HEK293 (cell line): ENCODE results near the gene IMMP2L.
A peak's percentile ranks its signal among the peaks of the same experiment; 100 is the strongest.

ENCODE experiments used
- CTCF ChIA-PET: fragments of 350-600 bp; formaldehyde crosslinking; extraction: SDS; loops from one replicate; lab custom pipeline; 2021; ENCODE audit warnings: antibody characterized with exemption; lab: Yijun Ruan, JAX
- POLR2A ChIA-PET: fragments of 300-600 bp; formaldehyde crosslinking; extraction: SDS; loops from one replicate; lab custom pipeline; 2020; ENCODE audit warnings: antibody characterized with exemption, inconsistent platforms; lab: Yijun Ruan, JAX
- H3K27ac ChIP-seq: fragments of 200-500 bp; sonication (Bioruptor generic); 2 replicates; pipeline ENCODE4 v1.5.1; 2014; ENCODE audit warnings: low read depth, low read length, control low read depth, inconsistent platforms; ENCODE audit errors: extremely low read depth
- H3K36me3 ChIP-seq, 2 experiments: fragments of 200-500 bp in 1 of 2; sonication (Bioruptor generic) in 1 of 2; 1 replicate in 1 of 2; 2 replicates in 1 of 2; pipeline ENCODE4 v1.5.1; 2014 to 2017; ENCODE audit warnings: inconsistent platforms in 2 of 2, low read length in 2 of 2; ENCODE audit not compliant: control insufficient read depth in 2 of 2, insufficient read depth in 1 of 2
- H3K4me1 ChIP-seq: fragments of 200-500 bp; sonication (Bioruptor generic); 2 replicates; pipeline ENCODE4 v1.5.1; 2014; ENCODE audit warnings: mild to moderate bottlenecking, low read length, inconsistent platforms; ENCODE audit not compliant: control insufficient read depth, insufficient read depth
- H3K4me3 ChIP-seq: 2 replicates; pipeline ENCODE4 v1.5.1; 2011; ENCODE audit warnings: low read depth, mild to moderate bottlenecking, control low read depth, low read length, moderate library complexity
- H3K9me3 ChIP-seq: fragments of 200-500 bp; sonication (Bioruptor generic); 2 replicates; pipeline ENCODE4 v1.5.1; 2014; ENCODE audit warnings: low read depth, low read length, inconsistent platforms; ENCODE audit not compliant: control insufficient read depth, insufficient read depth
- REPIN1 ChIP-seq: fragments of 450-650 bp; formaldehyde crosslinking; IDR thresholded peaks from 2 replicates; pipeline ENCODE4 v1.5.1; 2017; ENCODE audit warnings: missing biosample characterization, missing genetic modification characterization, low read depth
- WT1 ChIP-seq: fragments of 450-650 bp; formaldehyde crosslinking; IDR thresholded peaks from 2 replicates; pipeline ENCODE4 v1.5.1; 2016; ENCODE audit warnings: missing biosample characterization, missing genetic modification characterization
- ZBTB21 ChIP-seq: fragments of 450-650 bp; formaldehyde crosslinking; IDR thresholded peaks from 2 replicates; pipeline ENCODE4 v1.5.1; 2017; ENCODE audit warnings: missing biosample characterization, missing genetic modification characterization
- ZEB2 ChIP-seq: fragments of 450-650 bp; formaldehyde crosslinking; IDR thresholded peaks from 2 replicates; pipeline ENCODE4 v1.5.1; 2016; ENCODE audit warnings: missing biosample characterization, missing genetic modification characterization
- ZNF274 ChIP-seq, 2 experiments: fragments of 200-500 bp in 1 of 2; fragments of 450-650 bp in 1 of 2; sonication (Bioruptor generic) in 1 of 2; formaldehyde crosslinking in 1 of 2; IDR thresholded peaks; 2 replicates each; pipeline versions ENCODE4 v1.5.1 to v1.6.1; 2014 to 2016; ENCODE audit warnings: borderline replicate concordance in 1 of 2, inconsistent platforms in 1 of 2, low read length in 1 of 2, missing biosample characterization in 1 of 2, missing genetic modification characterization in 1 of 2
- ZNF416 ChIP-seq: fragments of 450-650 bp; formaldehyde crosslinking; IDR thresholded peaks from 2 replicates; pipeline ENCODE4 v1.5.1; 2016; ENCODE audit warnings: missing biosample characterization, missing genetic modification characterization
- ZNF501 ChIP-seq: fragments of 450-650 bp; formaldehyde crosslinking; IDR thresholded peaks from 2 replicates; pipeline ENCODE4 v1.5.1; 2016; ENCODE audit warnings: missing biosample characterization, missing genetic modification characterization
- ZNF544 ChIP-seq: fragments of 450-650 bp; formaldehyde crosslinking; IDR thresholded peaks from 2 replicates; pipeline ENCODE4 v1.5.0; 2017; ENCODE audit warnings: missing biosample characterization, missing genetic modification characterization
- ZNF561 ChIP-seq: fragments of 450-650 bp; IDR thresholded peaks from 2 replicates; pipeline ENCODE4 v1.5.1; 2018; ENCODE audit warnings: missing biosample characterization, missing genetic modification characterization, borderline replicate concordance
- ZNF585B ChIP-seq: fragments of 450-650 bp; formaldehyde crosslinking; IDR thresholded peaks from 2 replicates; pipeline ENCODE4 v1.5.1; 2016; ENCODE audit warnings: missing biosample characterization, missing genetic modification characterization
- ZSCAN23 ChIP-seq: fragments of 450-650 bp; formaldehyde crosslinking; IDR thresholded peaks from 2 replicates; pipeline ENCODE4 v1.5.1; 2016; ENCODE audit warnings: missing biosample characterization, missing genetic modification characterization
- TF ChIP-seq, protein P1 (sequence below): fragments of 450-650 bp; formaldehyde crosslinking; IDR thresholded peaks from 2 replicates; pipeline ENCODE4 v1.5.1; 2016; ENCODE audit warnings: missing biosample characterization, missing genetic modification characterization, low read depth
- TF ChIP-seq, protein P2 (sequence below): fragments of 450-650 bp; formaldehyde crosslinking; IDR thresholded peaks from 2 replicates; pipeline ENCODE4 v1.5.1; 2016; ENCODE audit warnings: missing biosample characterization, missing genetic modification characterization
- TF ChIP-seq, protein P3 (sequence below): fragments of 450-650 bp; formaldehyde crosslinking; IDR thresholded peaks from 2 replicates; pipeline ENCODE4 v1.5.1; 2017; ENCODE audit warnings: missing biosample characterization, missing genetic modification characterization
- TF ChIP-seq, protein P4 (sequence below): fragments of 450-650 bp; formaldehyde crosslinking; IDR thresholded peaks from 2 replicates; pipeline ENCODE4 v1.5.1; 2016; ENCODE audit warnings: missing biosample characterization, missing genetic modification characterization
- TF ChIP-seq, protein P5 (sequence below): fragments of 450-650 bp; formaldehyde crosslinking; IDR thresholded peaks from 2 replicates; pipeline ENCODE4 v1.5.1; 2016; ENCODE audit warnings: missing biosample characterization, missing genetic modification characterization, low read depth
- TF ChIP-seq, protein P6 (sequence below): fragments of 450-650 bp; formaldehyde crosslinking; IDR thresholded peaks from 2 replicates; pipeline ENCODE4 v1.5.1; 2017; ENCODE audit warnings: missing biosample characterization, missing genetic modification characterization

Gene IMMP2L

DNA sequence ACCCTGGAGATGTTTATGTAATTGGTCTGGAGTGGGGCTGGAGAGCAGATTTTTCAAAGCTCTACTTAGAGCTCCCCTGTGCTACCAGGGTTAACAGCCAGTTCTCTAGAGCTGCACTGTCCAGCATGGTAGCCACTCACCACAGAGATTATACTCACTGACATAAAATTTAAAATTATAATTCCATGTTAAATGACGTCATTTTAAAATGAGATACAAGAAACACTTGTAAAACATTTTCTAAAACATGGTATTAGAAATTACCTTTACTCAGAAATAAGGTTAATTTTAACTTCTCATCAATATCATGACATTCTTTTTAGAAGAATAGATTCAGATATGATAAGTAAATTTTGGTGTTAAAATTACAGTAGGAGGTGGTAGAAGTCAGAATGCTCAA is 777.5 kb downstream of the IMMP2L start:
- no peaks in the 10 kb centered on the region for H3K9me3 ChIP-seq
- POLR2A ChIA-PET: no interaction called here
- H3K36me3 ChIP-seq: no peaks in the 10 kb centered on the region
- CTCF ChIA-PET: interaction anchor here (0.7 to 1.1 kb wide), 2 partner anchors 9 to 186 kb away, joined by 3 to 4 read pairs; no protein-coding TSS in a partner anchor
- TF ChIP-seq, protein P1, sequence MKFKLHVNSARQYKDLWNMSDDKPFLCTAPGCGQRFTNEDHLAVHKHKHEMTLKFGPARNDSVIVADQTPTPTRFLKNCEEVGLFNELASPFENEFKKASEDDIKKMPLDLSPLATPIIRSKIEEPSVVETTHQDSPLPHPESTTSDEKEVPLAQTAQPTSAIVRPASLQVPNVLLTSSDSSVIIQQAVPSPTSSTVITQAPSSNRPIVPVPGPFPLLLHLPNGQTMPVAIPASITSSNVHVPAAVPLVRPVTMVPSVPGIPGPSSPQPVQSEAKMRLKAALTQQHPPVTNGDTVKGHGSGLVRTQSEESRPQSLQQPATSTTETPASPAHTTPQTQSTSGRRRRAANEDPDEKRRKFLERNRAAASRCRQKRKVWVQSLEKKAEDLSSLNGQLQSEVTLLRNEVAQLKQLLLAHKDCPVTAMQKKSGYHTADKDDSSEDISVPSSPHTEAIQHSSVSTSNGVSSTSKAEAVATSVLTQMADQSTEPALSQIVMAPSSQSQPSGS (tag by site-specific recombination): peak; percentile 85
- TF ChIP-seq, protein P2, sequence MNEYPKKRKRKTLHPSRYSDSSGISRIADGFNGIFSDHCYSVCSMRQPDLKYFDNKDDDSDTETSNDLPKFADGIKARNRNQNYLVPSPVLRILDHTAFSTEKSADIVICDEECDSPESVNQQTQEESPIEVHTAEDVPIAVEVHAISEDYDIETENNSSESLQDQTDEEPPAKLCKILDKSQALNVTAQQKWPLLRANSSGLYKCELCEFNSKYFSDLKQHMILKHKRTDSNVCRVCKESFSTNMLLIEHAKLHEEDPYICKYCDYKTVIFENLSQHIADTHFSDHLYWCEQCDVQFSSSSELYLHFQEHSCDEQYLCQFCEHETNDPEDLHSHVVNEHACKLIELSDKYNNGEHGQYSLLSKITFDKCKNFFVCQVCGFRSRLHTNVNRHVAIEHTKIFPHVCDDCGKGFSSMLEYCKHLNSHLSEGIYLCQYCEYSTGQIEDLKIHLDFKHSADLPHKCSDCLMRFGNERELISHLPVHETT (tag by site-specific recombination): no peak
- H3K4me3 ChIP-seq: no peak overlapping the region
- no peaks in the 10 kb centered on the region for H3K4me1 ChIP-seq
- no peak overlapping the region for H3K27ac ChIP-seq

DNA sequence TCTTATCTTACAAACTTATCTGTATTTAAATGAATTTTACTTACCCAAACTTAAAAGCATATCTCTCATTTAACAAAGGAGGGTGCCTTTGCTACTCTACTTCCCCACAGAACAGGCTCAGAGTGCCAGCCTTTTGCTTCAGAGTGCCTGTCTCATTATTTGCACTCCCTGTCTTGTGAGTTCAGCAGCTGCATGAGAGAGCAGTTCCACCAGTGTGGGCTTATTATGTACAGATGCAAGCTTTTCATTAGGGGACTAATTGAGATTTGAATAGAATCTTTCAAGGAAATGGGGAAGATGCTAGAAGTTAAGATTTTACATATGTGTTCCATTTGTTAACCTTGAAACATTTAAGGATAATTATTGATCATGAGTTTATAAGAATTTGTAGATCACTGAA is 781.6 kb downstream of the IMMP2L start:
- CTCF ChIA-PET: no interaction called here
- no peaks in the 10 kb centered on the region for H3K4me1 ChIP-seq
- H3K36me3 ChIP-seq: no peaks in the 10 kb centered on the region
- POLR2A ChIA-PET: no interaction called here
- H3K4me3 ChIP-seq: no peak overlapping the region
- no peak overlapping the region for H3K27ac ChIP-seq
- no peaks in the 10 kb centered on the region for H3K9me3 ChIP-seq
- TF ChIP-seq ZSCAN23 (tag by site-specific recombination): no peak
- TF ChIP-seq ZNF501 (tag by site-specific recombination): no peak
- no peak for TF ChIP-seq WT1 (tag by site-specific recombination)
- no peak for TF ChIP-seq ZEB2
- no peak for TF ChIP-seq REPIN1 (tag by site-specific recombination)
- no peak for TF ChIP-seq ZNF274 (IDR thresholded peaks at IDR 0.05; ENCODE audit: low read length)
- no peak for TF ChIP-seq ZNF274 (tag by site-specific recombination; IDR thresholded peaks at IDR 0.05; ENCODE audit: borderline replicate concordance)
- TF ChIP-seq, protein P3, sequence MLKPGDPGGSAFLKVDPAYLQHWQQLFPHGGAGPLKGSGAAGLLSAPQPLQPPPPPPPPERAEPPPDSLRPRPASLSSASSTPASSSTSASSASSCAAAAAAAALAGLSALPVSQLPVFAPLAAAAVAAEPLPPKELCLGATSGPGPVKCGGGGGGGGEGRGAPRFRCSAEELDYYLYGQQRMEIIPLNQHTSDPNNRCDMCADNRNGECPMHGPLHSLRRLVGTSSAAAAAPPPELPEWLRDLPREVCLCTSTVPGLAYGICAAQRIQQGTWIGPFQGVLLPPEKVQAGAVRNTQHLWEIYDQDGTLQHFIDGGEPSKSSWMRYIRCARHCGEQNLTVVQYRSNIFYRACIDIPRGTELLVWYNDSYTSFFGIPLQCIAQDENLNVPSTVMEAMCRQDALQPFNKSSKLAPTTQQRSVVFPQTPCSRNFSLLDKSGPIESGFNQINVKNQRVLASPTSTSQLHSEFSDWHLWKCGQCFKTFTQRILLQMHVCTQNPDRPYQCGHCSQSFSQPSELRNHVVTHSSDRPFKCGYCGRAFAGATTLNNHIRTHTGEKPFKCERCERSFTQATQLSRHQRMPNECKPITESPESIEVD (tag by site-specific recombination): no peak
- TF ChIP-seq ZNF585B (tag by site-specific recombination): no peak
- no peak for TF ChIP-seq ZBTB21
- no peak for TF ChIP-seq ZNF416 (tag by site-specific recombination)
- TF ChIP-seq, protein P4, sequence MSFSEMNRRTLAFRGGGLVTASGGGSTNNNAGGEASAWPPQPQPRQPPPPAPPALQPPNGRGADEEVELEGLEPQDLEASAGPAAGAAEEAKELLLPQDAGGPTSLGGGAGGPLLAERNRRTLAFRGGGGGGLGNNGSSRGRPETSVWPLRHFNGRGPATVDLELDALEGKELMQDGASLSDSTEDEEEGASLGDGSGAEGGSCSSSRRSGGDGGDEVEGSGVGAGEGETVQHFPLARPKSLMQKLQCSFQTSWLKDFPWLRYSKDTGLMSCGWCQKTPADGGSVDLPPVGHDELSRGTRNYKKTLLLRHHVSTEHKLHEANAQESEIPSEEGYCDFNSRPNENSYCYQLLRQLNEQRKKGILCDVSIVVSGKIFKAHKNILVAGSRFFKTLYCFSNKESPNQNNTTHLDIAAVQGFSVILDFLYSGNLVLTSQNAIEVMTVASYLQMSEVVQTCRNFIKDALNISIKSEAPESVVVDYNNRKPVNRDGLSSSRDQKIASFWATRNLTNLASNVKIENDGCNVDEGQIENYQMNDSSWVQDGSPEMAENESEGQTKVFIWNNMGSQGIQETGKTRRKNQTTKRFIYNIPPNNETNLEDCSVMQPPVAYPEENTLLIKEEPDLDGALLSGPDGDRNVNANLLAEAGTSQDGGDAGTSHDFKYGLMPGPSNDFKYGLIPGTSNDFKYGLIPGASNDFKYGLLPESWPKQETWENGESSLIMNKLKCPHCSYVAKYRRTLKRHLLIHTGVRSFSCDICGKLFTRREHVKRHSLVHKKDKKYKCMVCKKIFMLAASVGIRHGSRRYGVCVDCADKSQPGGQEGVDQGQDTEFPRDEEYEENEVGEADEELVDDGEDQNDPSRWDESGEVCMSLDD: no peak
- TF ChIP-seq ZNF561: no peak
- TF ChIP-seq, protein P5, sequence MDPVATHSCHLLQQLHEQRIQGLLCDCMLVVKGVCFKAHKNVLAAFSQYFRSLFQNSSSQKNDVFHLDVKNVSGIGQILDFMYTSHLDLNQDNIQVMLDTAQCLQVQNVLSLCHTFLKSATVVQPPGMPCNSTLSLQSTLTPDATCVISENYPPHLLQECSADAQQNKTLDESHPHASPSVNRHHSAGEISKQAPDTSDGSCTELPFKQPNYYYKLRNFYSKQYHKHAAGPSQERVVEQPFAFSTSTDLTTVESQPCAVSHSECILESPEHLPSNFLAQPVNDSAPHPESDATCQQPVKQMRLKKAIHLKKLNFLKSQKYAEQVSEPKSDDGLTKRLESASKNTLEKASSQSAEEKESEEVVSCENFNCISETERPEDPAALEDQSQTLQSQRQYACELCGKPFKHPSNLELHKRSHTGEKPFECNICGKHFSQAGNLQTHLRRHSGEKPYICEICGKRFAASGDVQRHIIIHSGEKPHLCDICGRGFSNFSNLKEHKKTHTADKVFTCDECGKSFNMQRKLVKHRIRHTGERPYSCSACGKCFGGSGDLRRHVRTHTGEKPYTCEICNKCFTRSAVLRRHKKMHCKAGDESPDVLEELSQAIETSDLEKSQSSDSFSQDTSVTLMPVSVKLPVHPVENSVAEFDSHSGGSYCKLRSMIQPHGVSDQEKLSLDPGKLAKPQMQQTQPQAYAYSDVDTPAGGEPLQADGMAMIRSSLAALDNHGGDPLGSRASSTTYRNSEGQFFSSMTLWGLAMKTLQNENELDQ: no peak
- TF ChIP-seq ZNF544 (tag by site-specific recombination): no peak
- TF ChIP-seq, protein P6, sequence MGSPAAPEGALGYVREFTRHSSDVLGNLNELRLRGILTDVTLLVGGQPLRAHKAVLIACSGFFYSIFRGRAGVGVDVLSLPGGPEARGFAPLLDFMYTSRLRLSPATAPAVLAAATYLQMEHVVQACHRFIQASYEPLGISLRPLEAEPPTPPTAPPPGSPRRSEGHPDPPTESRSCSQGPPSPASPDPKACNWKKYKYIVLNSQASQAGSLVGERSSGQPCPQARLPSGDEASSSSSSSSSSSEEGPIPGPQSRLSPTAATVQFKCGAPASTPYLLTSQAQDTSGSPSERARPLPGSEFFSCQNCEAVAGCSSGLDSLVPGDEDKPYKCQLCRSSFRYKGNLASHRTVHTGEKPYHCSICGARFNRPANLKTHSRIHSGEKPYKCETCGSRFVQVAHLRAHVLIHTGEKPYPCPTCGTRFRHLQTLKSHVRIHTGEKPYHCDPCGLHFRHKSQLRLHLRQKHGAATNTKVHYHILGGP (tag by site-specific recombination): no peak
